Retina (tissue), 1 donor: ENCODE data around the gene SPACA4.
A peak's percentile ranks its signal among the peaks of the same experiment; 100 is the strongest.
"Not testable (repeated sequence)": the region's sequence is repeated elsewhere in the genome, so short reads cannot be mapped to it uniquely, and the experiment has no call there.

Experiments used
- DNase-seq: peaks from one replicate; pipeline ENCODE4 v3.0.0-alpha.2; 2016

Gene SPACA4

DNA sequence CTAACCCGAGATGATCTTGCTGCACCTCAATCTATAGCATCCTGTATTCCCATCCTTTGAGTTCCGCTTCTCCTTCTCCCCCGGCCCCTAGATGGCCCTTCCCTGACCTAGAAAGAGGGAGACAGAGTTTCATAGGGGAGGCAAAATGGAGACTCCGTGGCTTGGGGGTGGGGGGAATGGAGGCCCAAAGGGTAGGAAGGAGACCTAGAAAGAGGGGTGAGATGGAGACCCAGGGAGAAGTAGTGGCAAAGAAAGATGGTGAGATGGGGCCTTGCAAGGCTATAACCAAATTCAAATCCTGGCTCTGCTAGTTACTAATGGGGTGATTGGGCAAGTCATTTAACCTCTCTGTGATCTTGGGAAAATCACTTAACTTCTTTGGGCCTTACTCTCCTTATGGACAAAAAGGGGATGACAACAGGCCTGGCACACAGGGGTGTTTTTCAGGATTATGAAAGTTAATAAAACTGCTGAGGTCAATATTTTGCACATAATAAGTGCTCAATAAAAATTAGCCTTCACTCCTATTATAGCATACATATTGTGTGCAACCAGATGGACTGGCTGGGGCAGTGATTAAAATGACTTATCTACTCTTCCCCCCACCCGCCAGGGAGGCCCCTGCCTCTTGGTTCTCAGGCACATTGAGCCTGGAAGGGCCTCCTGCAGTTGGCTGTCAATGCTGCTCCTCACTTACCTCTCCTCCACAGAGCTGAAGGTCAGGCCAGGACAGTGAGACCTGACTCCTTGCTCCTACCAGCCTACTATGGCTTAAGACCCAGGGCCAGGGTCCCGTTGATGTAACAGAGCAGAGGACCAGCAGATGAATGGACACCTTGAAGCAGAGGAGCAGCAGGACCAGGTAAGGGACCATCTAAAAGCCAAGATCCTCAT lies 13.4 kb downstream of the SPACA4 start:
- no peak for DNase-seq

DNA sequence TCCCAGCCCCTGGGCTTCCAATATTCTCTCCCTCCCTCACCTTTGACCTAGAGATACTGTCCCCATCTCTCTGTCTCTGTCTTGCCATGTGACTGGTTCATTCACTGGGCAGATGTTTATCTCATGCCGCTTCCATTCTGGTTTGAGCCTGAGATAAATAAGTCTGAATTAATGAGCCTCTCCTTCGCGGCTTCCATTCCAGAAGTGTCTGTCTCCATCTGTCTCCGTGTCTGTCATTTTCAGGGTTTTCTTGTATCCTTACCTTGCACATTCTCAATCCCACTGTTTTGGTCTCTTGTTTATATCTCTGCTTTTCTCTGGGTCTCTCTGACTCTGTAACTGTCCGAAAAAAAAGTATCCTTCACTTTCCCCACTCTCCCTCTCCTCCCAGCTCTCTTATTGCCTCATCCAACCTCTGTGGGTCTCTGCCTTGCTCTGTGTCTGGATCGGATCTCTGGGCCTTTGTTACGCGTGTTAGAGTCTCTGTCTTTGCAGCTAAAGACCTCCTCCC lies 17.1 kb downstream of the SPACA4 start:
- no peak for DNase-seq

DNA sequence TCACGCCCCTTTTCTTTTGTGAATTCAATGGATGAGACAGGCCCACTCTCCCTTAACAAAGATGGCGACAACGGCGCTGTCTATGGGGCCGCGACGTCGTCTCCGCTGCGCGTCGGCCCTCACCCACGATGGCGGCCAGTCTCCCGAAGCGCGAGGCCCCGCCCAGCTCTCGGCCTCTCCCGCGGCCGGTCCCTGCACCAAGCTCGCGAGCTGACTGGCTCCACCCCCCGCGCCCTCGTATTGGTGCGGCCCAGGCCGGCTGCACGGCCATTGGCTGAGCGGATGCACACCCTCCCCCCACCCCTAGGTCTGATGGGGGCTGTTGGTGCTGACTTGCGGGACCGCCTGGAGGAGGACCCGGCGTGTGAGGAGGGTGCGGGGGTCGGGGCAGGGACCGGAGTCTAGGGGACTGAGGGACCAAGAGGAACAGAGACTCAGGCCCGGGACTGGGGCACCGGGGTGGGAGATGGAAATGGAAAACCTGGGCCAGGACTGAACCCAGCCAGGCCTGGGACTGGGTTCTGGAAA lies 17.6 kb downstream of the SPACA4 start:
- peak; percentile 95 for DNase-seq

DNA sequence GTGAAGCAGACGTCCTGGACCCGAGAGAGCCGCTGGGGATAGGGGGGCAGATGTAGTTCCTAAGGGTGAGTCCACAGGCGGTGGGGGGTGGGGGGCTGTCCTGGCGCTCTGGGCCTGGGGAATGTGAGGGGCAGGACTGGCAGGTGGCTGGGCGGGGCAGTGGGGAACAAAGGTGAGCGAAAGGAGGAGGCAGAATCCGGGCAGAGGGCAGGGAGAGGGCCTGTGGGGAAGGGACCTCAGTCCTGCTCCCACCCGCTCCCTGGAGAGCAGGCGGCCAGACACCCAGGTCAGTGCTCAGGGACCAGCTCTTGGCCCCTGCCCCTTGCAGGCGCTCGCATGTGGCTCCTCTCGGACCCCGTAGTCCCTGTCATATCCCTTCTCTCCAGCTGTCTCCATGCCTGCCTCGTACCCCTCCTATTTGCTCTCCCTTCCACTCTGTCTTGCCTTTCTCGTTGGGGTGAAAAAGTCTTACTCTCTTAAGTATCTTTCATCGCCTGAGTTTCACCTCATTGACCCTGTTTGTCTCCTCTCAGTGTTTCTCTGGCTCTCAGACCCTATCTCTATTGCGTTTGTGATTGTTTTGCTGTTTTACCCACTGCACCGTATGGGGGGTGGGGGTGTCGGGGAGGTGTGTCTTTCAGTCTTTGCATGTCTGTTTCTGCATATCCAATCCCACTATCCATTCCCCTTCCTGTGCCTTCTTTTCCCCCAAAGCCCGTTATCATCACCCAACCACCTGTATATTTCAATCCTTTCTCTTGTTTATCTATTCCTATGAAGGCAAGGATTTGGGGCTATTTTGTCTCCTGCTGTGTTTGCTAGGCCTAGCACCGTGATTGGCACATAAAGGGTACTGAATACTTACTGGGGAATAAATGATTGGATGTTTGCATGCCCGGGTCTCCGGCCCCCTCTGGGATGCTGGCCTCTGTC lies 18.5 kb downstream of the SPACA4 start:
- no peak for DNase-seq

DNA sequence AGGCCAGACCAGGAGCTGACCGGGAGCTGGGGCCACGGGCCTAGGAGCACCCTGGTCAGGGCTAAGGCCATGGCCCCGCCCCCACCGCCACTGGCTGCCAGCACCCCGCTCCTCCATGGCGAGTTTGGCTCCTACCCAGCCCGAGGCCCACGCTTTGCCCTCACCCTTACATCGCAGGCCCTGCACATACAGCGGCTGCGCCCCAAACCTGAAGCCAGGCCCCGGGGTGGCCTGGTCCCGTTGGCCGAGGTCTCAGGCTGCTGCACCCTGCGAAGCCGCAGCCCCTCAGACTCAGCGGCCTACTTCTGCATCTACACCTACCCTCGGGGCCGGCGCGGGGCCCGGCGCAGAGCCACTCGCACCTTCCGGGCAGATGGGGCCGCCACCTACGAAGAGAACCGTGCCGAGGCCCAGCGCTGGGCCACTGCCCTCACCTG lies 19.4 kb downstream of the SPACA4 start:
- no peak for DNase-seq

DNA sequence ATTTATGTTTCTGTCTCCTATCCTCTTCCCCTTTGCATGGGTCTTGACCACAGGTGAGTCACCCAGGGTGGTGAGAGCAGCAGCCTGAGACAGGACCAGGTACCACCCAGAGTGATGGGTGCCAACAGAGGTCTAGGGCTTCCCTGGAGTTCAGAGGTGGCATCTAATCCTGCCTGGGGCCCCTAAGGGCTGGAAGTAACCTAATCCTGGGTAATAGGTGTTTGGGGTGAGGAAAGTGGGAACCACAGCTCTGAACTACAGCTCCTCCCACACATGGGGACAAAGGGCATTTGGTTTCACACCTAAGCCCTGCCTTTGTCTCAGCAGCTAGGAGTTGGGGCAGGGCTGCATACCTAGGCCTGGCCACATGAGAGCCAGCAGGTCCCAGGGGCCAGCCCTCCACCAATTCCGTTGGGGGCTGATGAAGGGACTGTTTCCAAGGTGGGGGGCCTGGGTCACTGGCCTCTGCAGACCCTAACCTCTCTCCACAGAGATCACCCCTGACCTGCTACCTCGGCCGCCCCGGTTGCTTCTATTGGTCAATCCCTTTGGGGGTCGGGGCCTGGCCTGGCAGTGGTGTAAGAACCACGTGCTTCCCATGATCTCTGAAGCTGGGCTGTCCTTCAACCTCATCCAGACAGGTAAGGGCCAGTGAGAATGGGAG lies 20.8 kb downstream of the SPACA4 start:
- DNase-seq = no peak

DNA sequence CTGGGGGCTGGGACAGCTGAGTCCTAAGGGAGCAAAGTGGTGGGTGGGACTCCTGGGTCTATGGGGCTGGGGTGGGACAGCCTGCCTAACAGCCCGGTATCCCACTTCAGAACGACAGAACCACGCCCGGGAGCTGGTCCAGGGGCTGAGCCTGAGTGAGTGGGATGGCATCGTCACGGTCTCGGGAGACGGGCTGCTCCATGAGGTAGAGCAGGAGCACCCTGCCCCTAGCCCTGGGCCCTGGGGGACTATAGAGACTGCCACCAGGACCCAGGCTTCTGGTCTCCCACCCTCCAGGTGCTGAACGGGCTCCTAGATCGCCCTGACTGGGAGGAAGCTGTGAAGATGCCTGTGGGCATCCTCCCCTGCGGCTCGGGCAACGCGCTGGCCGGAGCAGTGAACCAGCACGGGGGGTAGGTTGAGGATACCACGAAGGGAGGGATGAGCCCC lies 21.3 kb downstream of the SPACA4 start:
- DNase-seq = no peak

DNA sequence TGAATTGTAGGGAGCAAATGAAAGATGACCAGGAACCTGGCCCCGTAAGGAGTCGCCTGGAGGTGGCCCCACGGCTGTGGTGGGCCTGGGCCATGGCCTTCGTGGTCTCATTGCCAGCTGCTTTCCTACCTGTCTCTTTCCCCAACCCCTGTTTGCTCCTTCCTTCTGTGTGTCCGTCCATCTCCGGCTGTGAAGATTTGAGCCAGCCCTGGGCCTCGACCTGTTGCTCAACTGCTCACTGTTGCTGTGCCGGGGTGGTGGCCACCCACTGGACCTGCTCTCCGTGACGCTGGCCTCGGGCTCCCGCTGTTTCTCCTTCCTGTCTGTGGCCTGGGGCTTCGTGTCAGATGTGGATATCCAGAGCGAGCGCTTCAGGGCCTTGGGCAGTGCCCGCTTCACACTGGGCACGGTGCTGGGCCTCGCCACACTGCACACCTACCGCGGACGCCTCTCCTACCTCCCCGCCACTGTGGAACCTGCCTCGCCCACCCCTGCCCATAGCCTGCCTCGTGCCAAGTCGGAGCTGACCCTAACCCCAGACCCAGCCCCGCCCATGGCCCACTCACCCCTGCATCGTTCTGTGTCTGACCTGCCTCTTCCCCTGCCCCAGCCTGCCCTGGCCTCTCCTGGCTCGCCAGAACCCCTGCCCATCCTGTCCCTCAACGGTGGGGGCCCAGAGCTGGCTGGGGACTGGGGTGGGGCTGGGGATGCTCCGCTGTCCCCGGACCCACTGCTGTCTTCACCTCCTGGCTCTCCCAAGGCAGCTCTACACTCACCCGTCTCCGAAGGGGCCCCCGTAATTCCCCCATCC lies 22.1 kb downstream of the SPACA4 start:
- no peak for DNase-seq

DNA sequence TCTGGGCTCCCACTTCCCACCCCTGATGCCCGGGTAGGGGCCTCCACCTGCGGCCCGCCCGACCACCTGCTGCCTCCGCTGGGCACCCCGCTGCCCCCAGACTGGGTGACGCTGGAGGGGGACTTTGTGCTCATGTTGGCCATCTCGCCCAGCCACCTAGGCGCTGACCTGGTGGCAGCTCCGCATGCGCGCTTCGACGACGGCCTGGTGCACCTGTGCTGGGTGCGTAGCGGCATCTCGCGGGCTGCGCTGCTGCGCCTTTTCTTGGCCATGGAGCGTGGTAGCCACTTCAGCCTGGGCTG lies 22.7 kb downstream of the SPACA4 start:
- DNase-seq = no peak

DNA sequence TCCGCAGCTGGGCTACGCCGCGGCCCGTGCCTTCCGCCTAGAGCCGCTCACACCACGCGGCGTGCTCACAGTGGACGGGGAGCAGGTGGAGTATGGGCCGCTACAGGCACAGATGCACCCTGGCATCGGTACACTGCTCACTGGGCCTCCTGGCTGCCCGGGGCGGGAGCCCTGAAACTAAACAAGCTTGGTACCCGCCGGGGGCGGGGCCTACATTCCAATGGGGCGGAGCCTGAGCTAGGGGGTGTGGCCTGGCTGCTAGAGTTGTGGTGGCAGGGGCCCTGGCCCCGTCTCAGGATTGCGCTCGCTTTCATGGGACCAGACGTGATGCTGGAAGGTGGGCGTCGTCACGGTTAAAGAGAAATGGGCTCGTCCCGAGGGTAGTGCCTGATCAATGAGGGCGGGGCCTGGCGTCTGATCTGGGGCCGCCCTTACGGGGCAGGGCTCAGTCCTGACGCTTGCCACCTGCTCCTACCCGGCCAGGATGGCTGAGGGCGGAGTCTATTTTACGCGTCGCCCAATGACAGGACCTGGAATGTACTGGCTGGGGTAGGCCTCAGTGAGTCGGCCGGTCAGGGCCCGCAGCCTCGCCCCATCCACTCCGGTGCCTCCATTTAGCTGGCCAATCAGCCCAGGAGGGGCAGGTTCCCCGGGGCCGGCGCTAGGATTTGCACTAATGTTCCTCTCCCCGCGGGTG lies 23.2 kb downstream of the SPACA4 start:
- peak; percentile 57 for DNase-seq

DNA sequence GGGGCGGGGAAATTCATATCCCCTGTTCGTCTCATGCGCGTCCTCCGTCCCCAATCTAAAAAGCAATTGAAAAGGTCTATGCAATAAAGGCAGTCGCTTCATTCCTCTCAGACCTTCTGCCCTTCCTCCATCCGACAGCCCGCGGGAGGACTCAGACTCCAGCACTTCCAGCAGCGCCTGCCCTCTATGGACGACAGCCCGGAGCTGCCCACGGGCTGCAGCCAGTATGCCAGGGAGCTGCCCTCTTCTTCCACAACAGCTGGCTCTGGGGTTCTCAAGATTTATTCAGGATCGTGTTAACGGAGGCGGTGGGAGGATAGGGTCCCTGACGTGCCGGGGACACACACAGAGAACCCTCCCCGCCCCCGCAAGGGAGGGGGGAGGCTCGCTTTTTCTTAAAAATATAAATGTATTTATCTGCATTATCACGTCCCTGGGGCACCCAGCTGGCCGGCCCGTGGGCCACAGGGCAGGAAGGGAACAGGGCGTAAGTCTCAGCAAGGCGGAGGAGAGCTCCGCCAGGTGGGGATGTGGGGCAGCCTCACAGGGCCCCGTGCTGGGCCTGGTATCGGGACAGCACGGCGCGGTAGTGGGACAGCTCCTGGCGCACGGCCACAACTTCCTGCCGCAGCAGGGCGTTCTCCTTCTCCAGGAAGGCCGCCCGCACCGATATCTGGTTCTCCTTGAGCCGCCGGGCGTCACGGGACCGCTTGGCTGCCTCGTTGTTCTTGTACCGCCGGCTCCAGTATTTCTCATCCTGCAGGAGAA lies 23.9 kb downstream of the SPACA4 start:
- peak; percentile 47 for DNase-seq

DNA sequence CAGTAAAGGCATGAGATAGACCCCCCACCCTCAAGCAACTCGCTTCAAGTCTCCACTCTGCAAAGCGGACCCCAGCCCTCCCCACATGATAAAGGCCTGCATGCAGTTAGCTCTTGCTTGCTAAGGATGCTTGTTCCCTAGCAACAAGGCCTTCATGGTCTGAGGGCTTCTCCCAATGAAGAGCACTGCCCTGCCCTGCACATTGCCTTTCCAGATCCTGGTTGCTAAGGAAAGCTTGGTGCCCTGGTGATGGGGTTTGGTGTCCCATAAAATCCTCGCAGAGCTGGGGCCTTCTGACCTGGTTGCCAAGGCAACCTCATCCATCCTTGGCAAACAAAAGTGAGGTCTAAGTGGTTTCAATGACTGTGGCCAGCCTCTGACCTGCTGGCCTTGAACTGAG lies 24.7 kb downstream of the SPACA4 start:
- DNase-seq = no peak

DNA sequence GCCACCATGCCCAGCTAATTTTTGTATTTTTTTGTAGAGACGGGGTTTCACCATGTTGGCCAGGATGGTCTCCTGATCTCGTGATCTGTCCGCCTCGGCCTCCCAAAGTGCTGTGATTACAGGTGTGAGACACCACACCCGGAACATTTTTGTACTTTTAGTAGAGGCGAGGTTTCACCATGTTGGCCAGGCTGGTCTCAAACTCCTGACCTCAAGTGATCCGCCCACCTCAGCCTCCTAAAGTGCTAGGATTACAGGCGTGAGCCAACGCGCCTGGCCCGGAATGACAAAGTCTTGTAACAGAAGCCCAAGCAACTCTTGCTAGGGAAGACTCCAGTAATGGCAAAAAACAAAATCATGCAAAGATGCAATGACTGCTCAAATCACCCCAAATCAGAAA lies 25.7 kb downstream of the SPACA4 start:
- DNase-seq = not testable (repeated sequence)

DNA sequence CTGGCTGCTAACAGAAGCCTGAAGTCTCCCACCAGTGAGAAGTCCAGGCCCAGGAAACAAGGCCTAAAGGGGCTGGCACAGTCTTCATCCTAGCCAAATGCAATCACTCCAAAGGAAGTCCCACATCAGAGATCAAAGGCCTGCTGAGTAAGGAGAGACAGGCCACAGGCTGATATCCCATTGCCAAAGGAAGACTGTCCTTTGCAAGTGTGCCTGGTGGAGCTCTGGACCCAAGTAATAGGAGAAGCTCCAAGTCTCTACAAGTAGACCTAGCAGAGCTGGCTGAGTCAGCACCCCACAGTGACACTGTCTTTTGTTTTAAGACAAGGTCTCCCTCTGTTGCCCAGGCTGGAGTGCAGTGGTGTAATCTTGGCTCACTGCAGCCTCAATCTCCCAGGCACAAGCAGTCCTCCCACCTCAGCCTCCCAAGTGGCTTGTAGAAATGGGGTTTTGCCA lies 26.2 kb downstream of the SPACA4 start:
- DNase-seq = no peak

DNA sequence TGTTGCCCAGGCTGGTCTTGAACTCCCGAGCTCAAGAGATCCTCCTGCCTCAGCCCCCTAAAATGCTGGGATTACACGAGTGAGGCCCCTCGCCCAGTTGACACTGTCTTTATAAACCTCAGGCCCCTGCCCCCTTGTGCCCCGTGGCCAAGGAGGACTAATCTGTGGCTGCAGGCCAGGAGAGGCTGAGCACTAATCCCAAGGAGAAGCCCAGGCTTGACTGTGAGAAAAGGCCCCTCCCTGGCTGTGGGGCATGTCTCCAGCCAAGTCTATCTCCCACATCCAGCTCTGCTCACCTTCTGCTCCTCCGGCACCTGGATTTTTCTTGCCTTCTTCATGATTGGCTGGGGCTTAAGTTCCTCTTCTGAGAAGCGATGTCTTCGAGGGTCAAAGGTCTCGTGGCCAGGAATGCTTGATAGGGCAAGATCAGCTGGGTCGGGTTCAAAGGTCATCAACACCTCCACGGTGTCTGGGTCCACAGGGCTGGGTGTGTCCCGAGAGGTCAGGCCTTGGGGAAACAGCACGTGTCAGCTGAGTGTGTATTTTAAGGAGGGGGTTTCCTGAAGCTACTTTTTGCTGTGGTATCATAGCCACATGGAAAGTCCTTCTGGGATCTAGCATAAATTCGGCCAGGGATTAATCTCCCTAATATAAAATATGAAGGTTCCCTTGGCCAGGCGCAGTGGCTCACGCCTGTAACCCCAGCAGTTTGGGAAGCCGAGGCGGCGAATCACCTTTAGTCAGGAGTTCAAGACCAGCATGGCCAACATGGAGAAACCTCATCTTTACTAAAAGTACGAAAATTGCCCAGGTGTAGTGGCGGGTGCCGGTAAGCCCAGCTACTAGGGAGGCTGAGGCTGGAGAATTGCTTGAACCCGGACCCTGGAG lies 26.9 kb downstream of the SPACA4 start:
- DNase-seq = no peak

DNA sequence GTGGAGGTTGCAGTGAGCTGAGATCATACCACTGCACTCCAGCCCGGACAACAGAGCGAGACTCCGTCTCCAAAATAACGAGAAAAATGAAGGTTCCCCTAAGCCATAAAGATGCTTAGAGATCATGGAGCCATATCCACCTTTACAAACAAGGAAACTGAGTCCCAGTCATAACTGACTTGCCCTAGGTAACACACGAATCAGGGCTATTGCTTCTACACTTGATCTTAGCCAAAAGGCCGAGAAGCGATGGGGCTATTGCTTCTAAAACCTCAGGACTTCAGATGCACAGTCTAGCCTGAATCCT lies 27.4 kb downstream of the SPACA4 start:
- DNase-seq = no peak

DNA sequence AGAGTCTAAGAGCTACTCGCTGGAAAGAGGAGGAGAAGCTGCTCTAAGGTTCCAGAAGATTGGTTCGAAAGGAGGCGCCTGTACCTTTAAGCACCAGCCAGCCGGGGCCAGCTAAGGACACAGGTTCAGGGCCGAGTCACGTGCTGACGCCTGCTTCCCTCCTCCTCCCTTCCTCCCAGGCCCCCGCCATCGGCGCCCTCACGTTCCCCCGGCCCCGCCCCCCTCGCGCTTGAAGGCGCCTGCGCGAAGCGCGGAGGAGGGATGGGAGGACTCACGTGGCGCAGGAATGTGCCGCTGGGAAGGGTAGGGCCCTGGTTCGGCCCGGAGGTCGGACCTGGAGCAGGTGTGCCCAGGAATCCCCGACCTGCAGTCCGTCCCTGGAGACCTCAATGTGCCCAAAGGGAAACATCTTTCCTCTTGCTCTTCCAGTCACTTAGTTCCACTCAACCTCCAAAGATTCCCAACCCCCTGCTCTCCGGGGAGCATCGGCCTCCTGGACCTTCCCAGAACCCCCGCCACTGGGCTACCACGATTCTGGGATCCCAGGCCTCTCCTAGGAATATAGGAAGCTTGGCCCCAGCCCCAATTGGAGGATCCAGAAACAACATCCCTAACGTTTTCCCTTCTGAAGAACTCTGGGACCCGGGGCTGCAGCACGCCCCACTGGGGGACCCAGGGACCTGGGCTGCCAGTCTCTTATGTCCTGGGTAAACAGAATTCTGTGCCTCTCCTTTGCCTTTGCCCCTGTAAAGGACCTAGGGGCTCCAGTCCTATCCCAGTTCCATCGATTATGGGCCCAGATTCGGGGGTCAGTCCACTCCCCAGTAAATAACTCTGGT lies 28.1 kb downstream of the SPACA4 start:
- DNase-seq = peak; percentile 92

DNA sequence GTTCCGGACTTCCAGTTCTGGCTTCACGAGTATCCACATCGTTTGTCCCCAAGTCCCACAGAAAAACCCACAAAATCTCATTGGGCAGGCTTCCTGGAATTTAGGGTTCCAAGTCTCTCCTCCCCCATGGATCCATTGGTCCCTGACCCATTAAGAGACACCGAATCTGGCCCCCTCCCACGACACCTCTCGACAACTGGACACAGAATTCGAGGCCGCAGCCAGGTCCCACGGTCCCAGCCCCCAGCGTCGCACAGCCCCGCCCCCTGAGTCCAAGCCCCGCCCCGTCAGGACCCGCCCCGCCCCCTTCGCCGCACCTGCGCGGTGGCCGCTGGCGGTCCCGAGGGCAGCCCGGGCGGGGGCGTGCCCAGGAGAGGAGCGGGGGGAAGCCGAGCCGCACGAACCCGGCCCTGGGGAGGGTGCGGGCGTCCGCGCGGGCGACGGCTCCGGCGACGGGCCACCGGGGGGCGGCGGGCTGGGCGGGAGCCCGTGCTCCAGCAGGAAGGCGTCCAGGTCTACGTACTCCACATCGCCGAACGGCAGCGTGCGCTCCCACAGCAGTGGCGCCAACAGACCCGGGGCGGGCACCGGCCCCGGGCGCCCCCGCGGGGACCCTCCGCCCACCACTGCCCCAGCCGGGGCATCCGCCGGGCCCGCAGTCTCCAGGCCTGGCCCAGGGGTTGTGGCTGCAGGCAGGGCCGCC lies 28.9 kb downstream of the SPACA4 start:
- DNase-seq = peak; percentile 60
